GM19395 (cell line): Measurements from ENCODE around the gene IFITM1.
"Not testable (repeated sequence)": the region's sequence is repeated elsewhere in the genome, so short reads cannot be mapped to it uniquely, and the experiment has no call there.

Source experiments
- ATAC-seq: cut with Tn5 transposase; IDR thresholded peaks from one replicate; pipeline ENCODE4 v1.9.1; 2021; ENCODE audit warnings: mild to moderate bottlenecking, moderate library complexity; ENCODE audit not compliant: unreplicated experiment

Gene IFITM1

DNA sequence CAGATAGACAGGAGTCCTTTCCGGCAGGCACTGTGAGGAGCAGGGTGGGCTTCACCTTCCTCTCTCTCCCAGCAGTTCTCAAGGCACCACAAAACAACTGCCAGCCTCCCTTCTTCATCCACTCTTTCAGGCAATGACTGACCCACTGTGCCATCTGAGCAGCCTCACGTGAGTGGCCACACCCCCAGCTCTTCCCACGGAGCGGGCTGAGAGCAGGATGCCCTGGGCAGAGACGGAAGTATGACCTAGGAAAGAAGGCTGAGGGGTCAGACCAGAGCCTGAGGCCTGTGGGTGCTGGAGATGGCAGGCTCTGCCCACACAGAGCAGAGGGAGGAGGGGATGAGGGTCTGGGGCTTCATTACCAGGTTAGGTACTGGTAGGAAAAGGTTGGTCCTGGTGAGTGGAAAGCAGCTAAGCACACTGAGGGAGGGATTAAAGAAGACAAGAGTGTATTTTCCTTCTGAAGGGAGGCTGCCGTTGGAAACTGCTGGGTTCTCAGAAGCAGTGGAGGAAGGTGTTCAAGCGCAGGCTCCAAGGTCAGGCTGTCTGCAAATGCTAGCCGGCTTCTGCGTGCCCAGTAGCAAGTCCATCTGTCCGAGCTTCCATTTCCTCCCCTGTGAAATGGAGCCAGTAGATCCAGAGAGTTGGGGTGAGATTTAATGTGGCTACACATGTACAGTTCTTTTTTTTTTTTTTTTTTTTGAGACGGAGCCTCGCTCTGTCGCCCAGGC is 31.0 kb upstream of the IFITM1 start:
- ATAC-seq: no peak

DNA sequence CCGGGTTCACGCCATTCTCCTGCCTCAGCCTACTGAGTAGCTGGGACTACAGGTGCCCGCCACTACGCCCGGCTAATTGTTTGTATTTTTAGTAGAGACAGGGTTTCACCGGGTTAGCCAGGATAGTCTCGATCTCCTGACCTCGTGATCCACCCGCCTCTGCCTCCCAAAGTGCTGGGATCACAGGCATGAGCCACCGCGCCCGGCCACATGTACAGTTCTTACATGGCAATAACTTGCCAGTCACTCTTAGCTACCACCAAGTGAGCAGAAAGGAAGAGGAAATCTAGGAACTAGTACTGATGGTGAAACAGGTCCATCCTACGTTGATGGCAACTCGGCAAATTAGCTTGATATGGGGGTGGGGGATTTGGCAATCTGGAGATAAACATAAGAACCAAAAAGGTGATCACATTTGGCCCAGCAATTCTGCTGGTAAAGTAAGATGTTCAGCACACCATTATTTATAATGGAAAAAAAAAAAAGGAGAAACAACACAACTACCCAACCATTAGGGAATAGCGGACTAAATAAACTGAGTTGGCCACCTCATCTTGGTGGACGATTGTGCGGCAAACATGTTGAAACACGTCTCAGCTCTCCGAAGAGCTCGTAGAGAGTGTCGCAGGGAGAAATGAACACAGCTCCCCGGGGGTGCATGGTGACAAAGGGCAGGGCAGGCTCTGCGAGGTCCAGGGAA is 30.3 kb upstream of the IFITM1 start:
- no peak for ATAC-seq

- no peak for ATAC-seq
Observed at GRCh38 chr11:284105-285020, 29.5 kb upstream of the IFITM1 start.

GRCh38 chr11:285021-285893 is 28.6 kb upstream of the IFITM1 start:
- ATAC-seq: no peak

GRCh38 chr11:285894-286220 is 28.0 kb upstream of the IFITM1 start:
- ATAC-seq: no peak

- not testable (repeated sequence) for ATAC-seq
Observed at GRCh38 chr11:286977-287820, 26.6 kb upstream of the IFITM1 start.

DNA sequence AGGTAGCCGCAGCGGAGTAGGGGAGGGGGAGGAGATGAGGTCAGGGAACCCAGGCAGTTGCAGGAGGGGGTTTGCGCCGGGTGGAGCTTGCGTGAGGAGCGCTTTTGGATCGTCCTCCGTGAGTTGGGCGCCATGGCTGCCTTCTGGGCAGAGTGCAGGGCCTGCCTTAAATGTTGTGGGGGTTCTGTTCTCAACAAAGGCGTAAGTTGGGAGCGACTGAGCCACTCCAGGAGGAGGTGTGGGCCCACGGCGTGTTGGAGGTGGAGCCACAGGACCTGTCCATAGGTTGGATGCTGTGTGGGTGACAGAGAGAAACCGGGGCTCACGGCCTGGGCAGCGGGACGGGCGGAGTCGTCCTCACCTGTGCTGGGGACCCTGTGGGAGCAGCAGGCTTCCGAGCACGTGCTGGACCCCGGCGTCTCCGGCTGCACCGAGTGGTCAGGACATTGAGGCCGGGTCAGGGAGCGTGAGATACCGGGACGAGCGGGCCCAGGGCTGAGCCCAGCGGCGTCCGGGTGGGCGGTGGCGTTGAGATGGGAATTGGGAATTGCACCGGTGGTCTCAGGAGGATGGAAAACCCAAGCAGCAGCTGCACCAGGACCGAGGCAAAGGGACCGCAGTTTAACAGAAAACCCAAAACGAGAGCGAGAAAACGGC is 25.9 kb upstream of the IFITM1 start:
- no peak for ATAC-seq

DNA sequence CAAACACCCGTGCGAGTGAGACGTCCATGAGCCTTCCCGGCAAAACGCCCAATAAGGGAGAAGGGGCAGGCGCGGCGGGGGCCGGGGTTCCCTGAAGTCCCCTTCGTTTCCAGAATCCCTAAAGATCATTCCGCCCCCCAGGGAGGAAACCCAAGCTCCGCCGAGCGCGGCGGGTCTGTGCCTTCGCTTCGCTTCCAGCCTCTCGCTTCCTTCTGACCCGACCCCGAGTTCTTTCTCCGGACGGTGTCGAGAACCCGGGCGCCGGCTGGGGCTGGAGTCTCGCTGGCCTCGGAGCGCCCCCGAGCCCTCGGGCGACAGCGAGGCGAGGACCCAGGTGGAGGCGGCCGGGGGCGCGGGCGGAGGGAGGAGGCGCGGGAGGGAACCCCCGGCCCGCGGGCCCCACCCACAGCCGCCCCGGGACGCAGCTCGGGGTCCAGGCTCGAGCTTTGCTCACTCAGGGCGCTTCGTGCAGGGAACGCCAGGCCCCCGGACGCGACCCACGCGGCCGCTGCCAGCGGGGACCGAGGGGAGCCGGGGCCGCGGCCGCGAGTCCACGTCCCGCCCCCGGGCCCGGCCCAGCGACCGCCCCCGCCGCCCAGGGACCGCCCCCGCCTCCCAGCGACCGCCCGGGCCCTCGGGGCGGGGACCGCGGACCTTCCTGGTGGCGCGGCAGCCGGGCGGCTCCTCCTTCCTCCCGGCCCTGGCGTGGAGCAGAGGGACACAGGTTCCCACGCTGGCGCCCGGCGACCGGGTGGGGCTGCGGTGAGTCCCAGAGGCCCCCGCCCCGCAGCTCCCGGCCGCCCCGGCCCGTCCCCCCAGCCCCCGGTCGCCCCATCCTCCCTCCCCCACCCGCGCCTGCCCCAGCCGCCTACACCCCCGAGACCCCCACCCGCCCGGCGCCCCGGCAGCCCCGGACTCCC is 25.1 kb upstream of the IFITM1 start, which contains the start of gene PGGHG:
Gene PGGHG, plus strand, starts transcription at position 649 of the 920 bp plus-strand sequence. CDS start 691 bp downstream, outside the sequence.
- peak; percentile 64 for ATAC-seq

DNA sequence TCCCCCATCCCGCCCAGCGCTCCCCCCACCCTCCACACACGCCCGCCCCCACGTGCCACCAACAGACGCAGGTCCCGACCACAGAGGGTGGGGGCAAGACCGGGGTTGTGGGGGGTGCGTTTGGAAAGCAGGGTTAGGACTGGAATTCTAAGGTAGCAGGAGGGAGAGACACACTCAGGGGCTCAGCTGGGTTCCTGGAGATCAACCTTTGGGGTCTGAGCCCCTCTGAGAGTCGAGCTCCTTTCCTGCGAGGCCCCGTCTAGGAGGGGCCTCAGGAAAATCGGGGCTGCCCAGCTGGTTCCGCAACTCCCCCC is 24.5 kb upstream of the IFITM1 start:
- no peak for ATAC-seq

DNA sequence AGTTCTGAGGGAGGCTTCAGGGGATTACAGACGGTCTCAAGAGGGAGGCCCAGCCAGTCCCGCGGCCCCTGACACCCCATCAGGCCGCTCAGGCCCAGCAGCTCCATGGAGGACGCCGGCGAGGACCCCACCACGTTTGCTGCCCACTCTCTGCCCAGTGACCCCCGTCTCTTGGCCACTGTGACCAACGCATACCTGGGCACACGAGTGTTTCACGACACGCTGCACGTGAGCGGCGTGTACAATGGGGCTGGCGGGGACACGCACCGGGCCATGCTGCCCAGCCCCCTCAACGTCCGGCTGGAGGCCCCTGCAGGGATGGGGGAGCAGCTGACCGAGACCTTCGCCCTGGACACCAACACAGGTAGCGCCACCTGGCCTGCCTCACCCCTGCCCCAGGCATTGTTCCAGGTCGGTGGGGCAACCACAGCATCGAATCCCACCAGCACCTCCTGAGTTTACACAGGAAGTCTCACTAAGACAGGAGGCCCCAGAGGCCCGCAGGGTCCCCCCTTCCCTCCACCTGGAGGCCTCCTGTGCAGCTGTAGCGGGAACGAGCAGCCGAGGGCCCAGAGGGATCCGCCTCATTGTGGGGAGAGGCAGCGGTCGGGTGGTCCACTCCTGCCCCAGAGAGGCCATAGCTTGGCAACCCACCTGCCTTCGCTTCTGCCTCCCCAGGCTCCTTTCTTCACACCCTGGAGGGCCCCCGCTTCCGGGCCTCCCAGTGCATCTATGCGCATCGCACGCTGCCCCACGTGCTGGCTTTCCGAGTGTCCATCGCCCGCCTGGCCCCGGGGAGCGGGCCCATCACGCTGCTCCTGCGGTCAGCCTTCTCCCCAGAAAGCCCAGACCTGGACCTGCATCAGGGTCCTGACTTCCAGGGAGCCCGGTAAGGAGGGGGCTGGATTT is 23.9 kb upstream of the IFITM1 start:
- no peak for ATAC-seq

- ATAC-seq: no peak
Observed at GRCh38 chr11:290621-291231, 23.1 kb upstream of the IFITM1 start.

- ATAC-seq: no peak
Observed at GRCh38 chr11:291281-292210, 22.3 kb upstream of the IFITM1 start.

DNA sequence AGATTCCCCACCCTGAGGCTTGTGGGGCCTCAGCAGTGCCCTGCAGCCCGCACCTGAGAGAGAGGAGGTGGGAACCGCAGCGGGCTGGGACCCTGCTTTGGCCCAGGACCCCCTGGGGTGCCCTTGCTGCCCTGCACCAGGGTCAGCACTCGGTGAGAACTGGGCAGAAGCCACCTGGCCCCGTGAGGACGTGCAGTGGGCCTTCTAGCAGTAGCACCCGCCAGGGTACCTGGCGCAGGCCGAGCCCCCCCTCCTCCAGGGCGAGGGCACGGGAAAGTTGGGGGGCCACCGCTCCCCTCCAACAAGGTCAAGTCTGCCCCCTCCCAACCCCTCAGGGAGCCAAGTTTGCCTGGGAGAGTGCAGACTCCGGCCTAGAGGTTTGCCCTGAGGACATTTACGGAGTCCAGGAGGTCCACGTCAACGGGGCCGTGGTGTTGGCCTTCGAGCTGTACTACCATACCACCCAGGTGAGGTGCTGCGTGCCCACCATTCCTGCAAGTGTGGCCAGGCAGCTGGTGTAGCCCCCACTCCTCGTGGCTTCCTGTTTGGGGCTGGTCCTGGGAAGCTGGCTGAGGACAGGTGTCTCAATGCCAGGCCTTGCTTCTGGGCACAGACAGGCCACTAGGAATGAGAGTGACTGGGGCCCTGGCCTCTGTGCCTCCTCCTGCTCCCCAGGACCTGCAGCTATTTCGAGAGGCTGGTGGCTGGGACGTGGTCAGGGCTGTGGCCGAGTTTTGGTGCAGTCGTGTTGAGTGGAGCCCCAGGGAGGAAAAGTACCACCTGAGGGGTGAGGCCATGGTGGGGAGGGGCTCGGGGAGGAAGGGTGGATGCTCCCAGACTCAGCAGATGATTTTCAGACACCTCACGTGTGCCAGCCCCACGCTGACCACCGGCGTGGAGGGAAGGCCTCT is 21.4 kb upstream of the IFITM1 start:
- ATAC-seq: no peak

- ATAC-seq: no peak
Observed at GRCh38 chr11:293271-293851, 20.5 kb upstream of the IFITM1 start.
